B cell (primary cell): ENCODE results near the gene THADA. TPM values are rescaled to one million over a fixed set of nuclear protein-coding genes. Genes with fewer than 3 reads are reported as not detected.

Source experiments
- ATAC-seq: fragments of 200-7000 bp; cut with Tn5 transposase; one replicate; pipeline ENCODE4 v1.10.0; 2021; ENCODE audit warnings: low read depth, mild to moderate bottlenecking, moderate number of reproducible peaks, moderate library complexity
- CTCF ChIA-PET: fragments of 350-600 bp; sonication (Branson Sonifier 250); formaldehyde crosslinking; loops from one replicate; lab custom pipeline; 2021; ENCODE audit warnings: antibody characterized with exemption, inconsistent platforms; lab: Charles Lee
- POLR2A ChIA-PET: fragments of 350-600 bp; sonication (Branson Sonifier 250); formaldehyde crosslinking; loops from one replicate; lab custom pipeline; 2021; ENCODE audit warnings: antibody characterized with exemption; lab: Charles Lee
- DNase-seq: peaks from one replicate; pipeline ENCODE4 v3.0.0; 2013
- H2AFZ ChIP-seq: 2 replicates; pipeline ENCODE4 v1.6.1; 2012; ENCODE audit warnings: mild to moderate bottlenecking, low read depth, low read length; ENCODE audit not compliant: insufficient read depth, poor library complexity, severe bottlenecking
- H3K27ac ChIP-seq, 2 donors: 1 replicate in 1 of 2; 2 replicates in 1 of 2; pipeline ENCODE4 v1.5.1; 2012 to 2013; ENCODE audit warnings: low read length in 2 of 2, mild to moderate bottlenecking in 2 of 2, moderate library complexity in 1 of 2
- H3K27me3 ChIP-seq, 4 experiments: fragments of 200-600 bp in 1 of 4; sonication (generic) in 1 of 4; replicated peaks in 1 of 4; 1 replicate in 2 of 4; 2 replicates in 2 of 4; pipeline versions ENCODE4 v1.6.1 to v1.7.0; 2013 to 2016; ENCODE audit warnings: low read length in 3 of 4, mild to moderate bottlenecking in 2 of 4, mixed read lengths in 1 of 4, moderate library complexity in 1 of 4; ENCODE audit not compliant: insufficient read depth in 4 of 4, control insufficient read depth in 3 of 4; ENCODE audit errors: control extremely low read depth in 1 of 4
- H3K36me3 ChIP-seq, 2 experiments: replicated peaks in 1 of 2; 1 replicate in 1 of 2; 2 replicates in 1 of 2; pipeline versions ENCODE4 v1.6.1 to v1.7.1; 2013; ENCODE audit warnings: low read length in 1 of 2; ENCODE audit not compliant: insufficient read depth in 2 of 2, control insufficient read depth in 1 of 2; ENCODE audit errors: control extremely low read depth in 1 of 2, extremely low read depth in 1 of 2
- H3K4me1 ChIP-seq, 2 donors: fragments of 200-600 bp in 1 of 2; sonication (generic) in 1 of 2; 1 replicate in 1 of 2; 2 replicates in 1 of 2; pipeline versions ENCODE4 v1.5.1 to v1.6.1; 2013 to 2017; ENCODE audit warnings: low read length in 2 of 2; ENCODE audit not compliant: control insufficient read depth in 2 of 2, insufficient read depth in 2 of 2
- H3K4me2 ChIP-seq: replicated peaks from 2 replicates; pipeline ENCODE3; 2012; ENCODE audit warnings: mild to moderate bottlenecking, low read depth, low read length; ENCODE audit not compliant: poor library complexity, severe bottlenecking
- H3K4me3 ChIP-seq, 5 experiments: fragments of 200-600 bp in 1 of 5; sonication (generic) in 1 of 5; 1 replicate in 3 of 5; 2 replicates in 2 of 5; pipeline versions ENCODE4 v1.5.1 to v1.7.0; 2011 to 2016; ENCODE audit warnings: low read length in 4 of 5, mild to moderate bottlenecking in 4 of 5, low read depth in 2 of 5, control low read depth in 1 of 5, moderate library complexity in 1 of 5; ENCODE audit not compliant: insufficient read depth in 1 of 5; ENCODE audit errors: control extremely low read depth in 1 of 5, extremely low read depth in 1 of 5
- H3K79me2 ChIP-seq: fragments of 200-600 bp; sonication (generic); one replicate; pipeline ENCODE4 v1.6.0; 2016; ENCODE audit warnings: low read length; ENCODE audit not compliant: control insufficient read depth, insufficient read depth
- H3K9ac ChIP-seq: fragments of 200-600 bp; sonication (generic); 2 replicates; pipeline ENCODE4 v1.6.1; 2017; ENCODE audit warnings: mild to moderate bottlenecking, low read length, moderate library complexity
- H3K9me3 ChIP-seq, 3 donors: one replicate each; pipeline versions ENCODE4 v1.6.1 to v1.7.1; 2013; ENCODE audit warnings: low read length in 2 of 3; ENCODE audit not compliant: control insufficient read depth in 2 of 3, insufficient read depth in 1 of 3; ENCODE audit errors: control extremely low read depth in 1 of 3
- H4K20me1 ChIP-seq: 2 replicates; pipeline ENCODE4 v1.6.0; 2012; ENCODE audit warnings: mild to moderate bottlenecking, low read length; ENCODE audit not compliant: insufficient read depth, control insufficient read depth, poor library complexity, severe bottlenecking
- H3K27ac Mint-ChIP-seq: one replicate; pipeline ENCODE4 v1.8.0; 2021; ENCODE audit warnings: mixed read lengths
- H3K27me3 Mint-ChIP-seq: one replicate; pipeline ENCODE4 v1.8.0; 2021; ENCODE audit warnings: mixed read lengths
- H3K4me1 Mint-ChIP-seq: one replicate; pipeline ENCODE4 v1.8.0; 2021; ENCODE audit warnings: mixed read lengths
- H3K4me3 Mint-ChIP-seq: one replicate; pipeline ENCODE4 v1.8.0; 2021; ENCODE audit warnings: mixed read lengths
- H3K9me3 Mint-ChIP-seq: one replicate; pipeline ENCODE4 v1.8.0; 2022; ENCODE audit warnings: mixed read lengths; ENCODE audit not compliant: insufficient read depth
- CTCF ChIP-seq: fragments of 200-600 bp; IDR thresholded peaks from one replicate; pipeline ENCODE4 v1.8.0; 2022; ENCODE audit warnings: antibody characterized with exemption, mild to moderate bottlenecking
- EZH2 ChIP-seq: IDR thresholded peaks from 2 replicates; pipeline ENCODE4 v1.6.1; 2012; ENCODE audit warnings: borderline replicate concordance, low read depth, mild to moderate bottlenecking, moderate library complexity, low read length; ENCODE audit not compliant: insufficient read depth, poor library complexity, severe bottlenecking
- WGBS: methylation state at CpG from one replicate; pipeline ENCODE4 v1.1.5; 2013; ENCODE audit warnings: missing lambda C conversion rate; ENCODE audit not compliant: insufficient coverage; 5-methylcytosine and 5-hydroxymethylcytosine counted together
- intact Hi-C: fragments of 100-400 bp; cut with micrococcal nuclease; formaldehyde crosslinking; loops from one replicate; pipeline ENCODE4 v1.10.0; 2022
- polyA plus RNA-seq: library from polyadenylated mRNA; depleted of rRNA; stranded (reverse); fragments of >200 nt; gene quantifications from 2 replicates; pipeline ENCODE4 v1.2.3, GENCODE V29; 2012
- total RNA-seq, 2 donors: library from RNA; stranded (reverse); fragments of 120-200 nt in 1 of 2; gene quantifications; 1 replicate in 1 of 2; 2 replicates in 1 of 2; pipeline versions ENCODE4 v1.2.3 to v1.2.4, GENCODE V29; 2013 to 2022

THADA gene
- total and polyA plus RNA-seq, 2 donors (not counting 1 experiment from before 2014, with no cell fraction given), result 17.6 to 48.5 TPM

DNA sequence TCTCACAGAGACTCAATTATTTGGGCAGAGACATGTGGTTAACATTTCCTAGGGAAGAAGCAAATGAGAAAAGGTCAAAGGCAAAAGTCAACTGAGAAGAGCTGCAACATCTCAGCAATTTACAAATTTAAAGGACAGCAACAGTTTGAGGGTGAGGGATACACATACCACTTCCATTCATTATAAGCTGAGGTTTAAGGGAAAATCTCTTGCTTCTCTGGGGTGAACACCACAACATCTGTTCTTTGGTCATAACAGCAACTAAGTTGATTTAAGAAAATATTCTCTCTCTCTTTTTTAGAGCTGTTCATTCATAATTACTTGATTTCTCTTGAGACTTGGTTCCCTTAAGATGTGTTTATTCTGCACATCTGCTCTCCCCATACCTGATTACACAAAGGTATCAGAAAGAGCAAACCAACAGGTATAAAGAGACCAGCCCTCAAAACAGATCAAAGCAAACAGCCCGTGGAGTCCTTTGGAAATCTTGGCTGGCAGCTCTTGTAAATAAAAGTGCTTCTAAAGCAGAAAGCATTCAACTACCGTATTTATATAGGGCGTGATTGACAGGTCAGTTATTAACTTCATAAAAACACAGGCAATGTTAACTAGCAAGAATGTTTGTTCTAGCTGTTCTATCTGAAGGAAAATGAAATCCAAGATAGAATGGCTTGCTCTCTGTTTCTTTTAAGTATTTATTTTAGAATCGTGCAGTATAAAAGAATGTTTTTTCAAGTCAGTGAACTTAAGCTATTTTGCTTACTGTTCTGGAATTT is 132.8 kb downstream of the THADA start:
- no peaks in the 10 kb centered on the region for H3K36me3 ChIP-seq
- H3K4me1 ChIP-seq, result peaks cover 12 to 17% of the 10 kb centered on the region in 2 donors
- H3K27ac ChIP-seq, result no peak overlapping the region
- H3K9me3 ChIP-seq, result no peaks in the 10 kb centered on the region
- TF ChIP-seq CTCF (no peak), EZH2 (no peak)
- no peaks in the 10 kb centered on the region for H3K27me3 Mint-ChIP-seq
- intact Hi-C loops, result no loop called here
- H3K4me1 Mint-ChIP-seq, result peaks cover 28% of the 10 kb centered on the region
- ChIA-PET CTCF (interaction anchor here (1.0 to 3.5 kb wide), 4 partner anchors 13 to 635 kb away, joined by 3 to 11 read pairs (median 4); no protein-coding TSS in a partner anchor), POLR2A (no interaction called here)
- WGBS, result 100% methylated on average over 1 of the region's 4 CpGs
- no peak overlapping the region for H3K27ac Mint-ChIP-seq
- no peak overlapping the region for H3K4me3 ChIP-seq
- no peaks in the 10 kb centered on the region for H3K9me3 Mint-ChIP-seq
- no peak overlapping the region for H3K4me3 Mint-ChIP-seq
- ATAC-seq, result no peak
- H2AFZ ChIP-seq, result no peak overlapping the region
- H4K20me1 ChIP-seq, result no peaks in the 10 kb centered on the region
- no peak overlapping the region for H3K4me2 ChIP-seq
- DNase-seq, result no peak
- H3K79me2 ChIP-seq, result no peaks in the 10 kb centered on the region
- no peak overlapping the region for H3K9ac ChIP-seq
- no peaks in the 10 kb centered on the region for H3K27me3 ChIP-seq

DNA sequence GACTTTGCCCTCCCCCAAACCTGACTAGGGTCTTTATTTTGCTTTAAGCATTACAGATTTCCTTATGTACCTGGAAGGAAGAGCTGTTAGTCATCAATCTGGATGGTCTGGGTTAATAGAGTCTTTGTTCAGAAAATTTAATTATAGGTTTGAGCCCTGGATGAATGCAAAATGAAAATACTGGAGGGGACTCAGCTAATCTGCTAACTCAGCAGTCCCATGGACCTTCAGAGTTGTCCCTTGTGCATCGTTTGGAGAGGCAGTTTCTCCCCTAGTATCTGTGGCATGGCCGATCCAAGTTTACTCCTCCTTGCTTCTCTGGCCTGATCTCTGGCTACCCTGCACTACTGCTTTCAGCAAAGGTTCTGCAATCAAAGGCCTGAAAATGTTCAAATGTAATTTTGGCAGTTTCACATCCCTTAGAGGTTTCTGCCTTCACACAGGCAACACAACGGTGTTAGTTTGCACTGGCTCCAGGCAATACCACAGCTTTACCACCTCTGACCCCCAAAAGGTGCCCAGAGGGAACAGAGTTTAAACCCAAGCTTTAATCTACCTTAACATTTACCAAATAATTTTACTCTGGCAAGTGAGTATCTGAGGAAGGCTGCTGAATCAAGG is 134.3 kb downstream of the THADA start:
- POLR2A ChIA-PET, result no interaction called here
- no peak overlapping the region for H2AFZ ChIP-seq
- DNase-seq, result peak; percentile 18
- peak overlapping the region in 1 of 2 donors; percentile 34 for H3K27ac ChIP-seq
- no peaks in the 10 kb centered on the region for H3K79me2 ChIP-seq
- 40% methylated on average over 3 of the region's 3 CpGs for WGBS
- H3K27me3 ChIP-seq, result no peaks in the 10 kb centered on the region
- no peaks in the 10 kb centered on the region for H3K9me3 ChIP-seq
- no peaks in the 10 kb centered on the region for H3K36me3 ChIP-seq
- no peaks in the 10 kb centered on the region for H3K9me3 Mint-ChIP-seq
- H3K9ac ChIP-seq, result no peak overlapping the region
- CTCF ChIA-PET, result interaction anchor here (1.1 to 2.0 kb wide), 2 partner anchors 20 to 23 kb away, joined by 3 to 5 read pairs; no protein-coding TSS in a partner anchor
- ATAC-seq, result peak; percentile 51
- intact Hi-C loops, result no loop called here
- H3K4me3 Mint-ChIP-seq, result no peak overlapping the region
- H3K27ac Mint-ChIP-seq, result peak overlapping the region; percentile 2
- H3K4me2 ChIP-seq, result no peak overlapping the region
- no peak overlapping the region for H3K4me3 ChIP-seq
- no peak for TF ChIP-seq EZH2
- no peak for TF ChIP-seq CTCF
- peaks cover 12 to 17% of the 10 kb centered on the region in 2 donors for H3K4me1 ChIP-seq
- no peaks in the 10 kb centered on the region for H4K20me1 ChIP-seq
- H3K4me1 Mint-ChIP-seq, result peaks cover 28% of the 10 kb centered on the region
- no peaks in the 10 kb centered on the region for H3K27me3 Mint-ChIP-seq
